HG03354 (cell line): ENCODE data around the gene PCDHB16.
"Not testable (repeated sequence)": the region's sequence is repeated elsewhere in the genome, so short reads cannot be mapped to it uniquely, and the experiment has no call there.

ENCODE experiments used
- ATAC-seq: cut with Tn5 transposase; IDR thresholded peaks from one replicate; pipeline ENCODE4 v1.9.1; 2021; ENCODE audit warnings: mild to moderate bottlenecking; ENCODE audit not compliant: unreplicated experiment, poor library complexity, severe bottlenecking

The PCDHB16 gene

GRCh38 chr5:141182248-141182647 lies at the start of gene PCDHB16:
Gene PCDHB16 (plus strand): TSS chr5:141182387. CDS start chr5:141182560, 173 bp downstream.
- ATAC-seq, result no peak

GRCh38 chr5:141135030-141135717 lies 47.0 kb upstream of the PCDHB16 start, which contains the start of gene PCDHB5:
Gene PCDHB5 (plus strand): TSS chr5:141135206. CDS start chr5:141135435, 229 bp downstream.
- ATAC-seq, result no peak

DNA sequence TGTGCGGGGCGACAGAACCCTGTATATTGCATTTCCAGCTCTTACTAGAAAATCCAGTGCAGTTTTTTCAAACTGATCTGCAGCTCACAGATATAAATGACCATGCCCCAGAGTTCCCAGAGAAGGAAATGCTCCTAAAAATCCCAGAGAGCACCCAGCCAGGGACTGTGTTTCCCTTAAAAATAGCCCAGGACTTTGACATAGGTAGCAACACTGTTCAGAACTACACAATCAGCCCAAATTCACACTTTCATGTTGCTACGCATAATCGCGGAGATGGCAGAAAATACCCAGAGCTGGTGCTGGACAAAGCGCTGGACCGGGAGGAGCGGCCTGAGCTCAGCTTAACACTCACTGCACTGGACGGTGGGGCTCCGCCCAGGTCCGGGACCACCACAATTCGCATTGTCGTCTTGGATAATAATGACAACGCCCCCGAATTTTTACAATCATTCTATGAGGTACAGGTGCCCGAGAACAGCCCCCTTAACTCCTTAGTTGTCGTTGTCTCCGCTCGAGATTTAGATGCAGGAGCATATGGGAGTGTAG lies 46.4 kb upstream of the PCDHB16 start:
- ATAC-seq, result no peak

- not testable (repeated sequence) for ATAC-seq
Observed at GRCh38 chr5:141137346-141137745, 44.8 kb upstream of the PCDHB16 start.

GRCh38 chr5:141149812-141150211 lies 32.4 kb upstream of the PCDHB16 start, which contains the start of gene PCDHB6:
Gene PCDHB6 (plus strand): TSS chr5:141150057. CDS start chr5:141150258, 201 bp downstream.
- ATAC-seq, result no peak

DNA sequence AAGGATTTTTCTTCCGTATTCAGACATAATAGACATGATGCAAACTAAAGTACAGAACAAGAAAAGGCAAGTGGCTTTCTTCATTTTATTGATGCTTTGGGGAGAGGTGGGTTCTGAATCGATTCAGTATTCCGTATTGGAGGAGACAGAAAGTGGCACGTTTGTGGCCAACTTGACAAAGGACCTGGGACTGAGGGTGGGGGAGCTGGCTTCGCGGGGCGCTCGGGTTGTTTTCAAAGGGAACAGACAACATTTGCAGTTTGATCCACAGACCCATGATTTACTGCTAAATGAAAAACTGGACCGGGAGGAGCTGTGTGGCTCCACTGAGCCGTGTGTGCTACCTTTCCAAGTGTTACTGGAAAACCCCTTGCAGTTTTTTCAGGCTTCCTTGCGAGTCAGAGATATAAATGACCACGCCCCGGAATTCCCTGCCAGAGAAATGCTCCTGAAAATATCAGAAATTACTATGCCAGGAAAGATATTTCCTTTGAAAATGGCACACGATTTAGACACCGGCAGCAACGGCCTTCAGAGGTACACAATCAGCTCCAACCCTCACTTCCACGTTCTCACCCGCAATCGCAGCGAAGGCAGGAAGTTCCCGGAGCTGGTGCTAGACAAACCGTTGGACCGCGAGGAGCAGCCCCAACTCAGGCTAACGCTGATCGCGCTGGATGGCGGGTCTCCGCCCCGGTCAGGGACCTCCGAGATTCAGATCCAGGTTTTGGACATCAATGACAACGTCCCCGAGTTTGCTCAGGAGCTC lies 31.8 kb upstream of the PCDHB16 start:
- no peak for ATAC-seq

- no peak for ATAC-seq
Observed at GRCh38 chr5:141150993-141151325, 31.2 kb upstream of the PCDHB16 start.

GRCh38 chr5:141151632-141152031 lies 30.6 kb upstream of the PCDHB16 start:
- not testable (repeated sequence) for ATAC-seq

- not testable (repeated sequence) for ATAC-seq
Observed at GRCh38 chr5:141152096-141152495, 30.1 kb upstream of the PCDHB16 start.

- ATAC-seq, result no peak
Observed at GRCh38 chr5:141155540-141156374, 26.4 kb upstream of the PCDHB16 start.

DNA sequence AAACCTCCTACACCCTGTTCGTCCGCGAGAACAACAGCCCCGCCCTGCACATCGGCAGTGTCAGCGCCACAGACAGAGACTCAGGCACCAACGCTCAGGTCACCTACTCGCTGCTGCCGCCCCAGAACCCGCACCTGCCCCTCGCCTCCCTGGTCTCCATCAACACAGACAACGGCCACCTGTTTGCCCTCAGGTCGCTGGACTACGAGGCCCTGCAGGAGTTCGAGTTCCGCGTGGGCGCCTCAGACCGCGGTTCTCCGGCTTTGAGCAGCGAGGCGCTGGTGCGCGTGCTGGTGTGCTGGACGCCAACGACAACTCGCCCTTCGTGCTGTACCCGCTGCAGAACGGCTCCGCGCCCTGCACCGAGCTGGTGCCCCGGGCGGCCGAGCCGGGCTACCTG lies 24.8 kb upstream of the PCDHB16 start:
- not testable (repeated sequence) for ATAC-seq

DNA sequence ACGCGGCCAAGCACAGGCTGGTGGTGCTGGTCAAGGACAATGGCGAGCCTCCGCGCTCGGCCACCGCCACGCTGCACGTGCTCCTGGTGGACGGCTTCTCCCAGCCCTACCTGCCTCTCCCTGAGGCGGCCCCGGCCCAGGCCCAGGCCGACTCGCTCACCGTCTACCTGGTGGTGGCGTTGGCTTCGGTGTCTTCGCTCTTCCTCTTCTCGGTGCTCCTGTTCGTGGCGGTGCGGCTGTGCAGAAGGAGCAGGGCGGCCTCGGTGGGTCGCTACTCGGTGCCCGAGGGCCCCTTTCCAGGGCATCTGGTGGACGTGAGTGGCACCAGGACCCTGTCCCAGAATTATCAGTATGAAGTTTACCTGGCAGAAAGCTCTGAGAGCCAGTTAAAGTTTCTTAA lies 24.3 kb upstream of the PCDHB16 start:
- not testable (repeated sequence) for ATAC-seq

GRCh38 chr5:141172381-141173204 lies 9.6 kb upstream of the PCDHB16 start, which contains the start of gene PCDHB7:
Gene PCDHB7 (plus strand): TSS chr5:141172644. CDS start chr5:141172836, 192 bp downstream.
- no peak for ATAC-seq

GRCh38 chr5:141174291-141175104 lies 7.7 kb upstream of the PCDHB16 start:
- not testable (repeated sequence) for ATAC-seq

GRCh38 chr5:141175933-141176332 lies 6.3 kb upstream of the PCDHB16 start:
- ATAC-seq, result no peak

- not testable (repeated sequence) for ATAC-seq
Observed at GRCh38 chr5:141177577-141178191, 4.5 kb upstream of the PCDHB16 start, which contains the start of gene PCDHB8. Gene PCDHB8 (plus strand): TSS chr5:141177790. CDS start chr5:141178035, 245 bp downstream.

GRCh38 chr5:141179371-141179770 lies 2.8 kb upstream of the PCDHB16 start:
- ATAC-seq, result not testable (repeated sequence)
